Pancreas (tissue), 10 donors: ENCODE data around the gene SV2C. TPM values are rescaled to one million over a fixed set of nuclear protein-coding genes. Genes with fewer than 3 reads are reported as not detected.

Experiments
- ATAC-seq, 4 donors: fragments of 200-7000 bp; cut with Tn5 transposase; one replicate each; pipeline versions ENCODE4 v1.8.0 to v1.9.1; 2020; ENCODE audit warnings: mild to moderate bottlenecking in 4 of 4, moderate library complexity in 4 of 4
- DNase-seq, 6 donors: peaks; one replicate each; pipeline ENCODE4 v3.0.0-alpha.2; 2020
- FAIRE-seq: peaks from 2 replicates; lab custom pipeline; 2012; peaks lifted over from hg19 to GRCh38; lab: Jason Lieb, UNC
- H3K27ac ChIP-seq, 4 donors: fragments of 200-600 bp; sonication (generic); 1 replicate in 3 of 4; 2 replicates in 1 of 4; pipeline versions ENCODE4 v1.5.0 to v1.8.0; 2020
- H3K27me3 ChIP-seq, 4 donors: fragments of 200-600 bp; one replicate each; pipeline ENCODE4 v1.8.0; 2021
- H3K36me3 ChIP-seq, 3 donors: fragments of 200-600 bp; sonication (generic) in 1 of 3; one replicate each; pipeline versions ENCODE4 v1.5.0 to v1.8.0; 2020 to 2021
- H3K4me1 ChIP-seq, 3 donors: fragments of 200-600 bp; one replicate each; pipeline ENCODE4 v1.8.0; 2021
- H3K4me3 ChIP-seq, 4 donors: fragments of 200-600 bp; sonication (generic) in 2 of 4; one replicate each; pipeline versions ENCODE4 v1.5.0 to v1.8.0; 2020 to 2021
- H3K9me3 ChIP-seq, 4 donors: fragments of 200-600 bp; one replicate each; pipeline ENCODE4 v1.8.0; 2021
- WGBS, 2 donors: extraction: QIAGEN DNeasy Blood & Tissue Kit; methylation state at CpG; one replicate each; pipeline ENCODE4 v1.1.7; 2013; 5-methylcytosine and 5-hydroxymethylcytosine counted together
- intact Hi-C, 3 donors: fragments of 100-400 bp; cut with DNase I; formaldehyde crosslinking; loops; one replicate each; pipeline versions ENCODE4 v1.11.1 to v1.14.2; 2022
- polyA plus RNA-seq, 2 donors: library from polyadenylated mRNA; stranded (reverse); fragments of 200-250 nt; gene quantifications; one replicate each; pipeline ENCODE4 v1.2.3, GENCODE V29; 2013
- total RNA-seq, 6 donors: library from RNA; stranded (reverse); fragmentation: NEBNext Ultra II Directional in 4 of 6; extraction: Animal tissue kit (Norgen Biotek cat#: 25700) in 4 of 6; gene quantifications; one replicate each; pipeline versions ENCODE4 v1.2.1 to v1.2.4, GENCODE V29; 2021 to 2023
- TF ChIP-seq, protein P1 (sequence below), 4 donors: fragments of 200-600 bp; sonication (generic) in 3 of 4; IDR thresholded peaks; one replicate each; pipeline versions ENCODE4 v1.5.0 to v1.8.0; 2021; ENCODE audit warnings: antibody characterized with exemption in 4 of 4
- donor health status: healthy with polysubstance abuse.
- donor health status: DM: no; HTN: no; CAD: no; lungs with moderate emphysema.
- donor health status: DM: no; HTN: no; CAD: no.
- donor health status: control.
- donor health status: control.
- donor health status: Bipolar disorder and iron deficiency.
- donor health status: DM: yes; HTN: yes; CAD: no.
- donor health status: DM: no; HTN: no; CAD: no.
- donor health status: DM: no; HTN: no; CAD: no.
- donor health status: DM: yes; HTN: yes; CAD: no.

Gene SV2C
- total and polyA plus RNA-seq, 8 donors, result 0.05 to 0.18 (median 0.08) TPM; not detected in 1

DNA sequence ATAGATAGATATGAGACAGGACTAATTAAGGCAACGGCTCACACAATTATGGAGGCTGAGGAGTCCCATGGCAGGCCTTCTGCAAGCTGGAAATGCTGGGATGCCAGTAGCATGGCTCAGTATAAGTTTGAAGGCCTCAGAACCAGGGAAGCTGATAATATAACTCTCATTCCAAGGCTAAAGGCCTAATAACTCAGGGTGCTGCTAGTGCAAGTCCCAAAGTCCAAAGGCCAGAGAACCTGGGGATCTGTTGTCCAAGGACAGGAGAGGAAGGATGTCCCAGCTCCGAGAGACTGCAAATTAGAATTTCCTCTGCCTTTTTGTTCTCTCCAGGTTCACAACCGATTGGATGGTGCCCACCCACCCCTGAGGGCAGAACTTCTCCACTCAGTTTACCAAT, 114.5 kb downstream of the SV2C start:
- DNase-seq (no peak), ATAC-seq (no peak), FAIRE-seq (no peak)
- TF ChIP-seq, protein P1, sequence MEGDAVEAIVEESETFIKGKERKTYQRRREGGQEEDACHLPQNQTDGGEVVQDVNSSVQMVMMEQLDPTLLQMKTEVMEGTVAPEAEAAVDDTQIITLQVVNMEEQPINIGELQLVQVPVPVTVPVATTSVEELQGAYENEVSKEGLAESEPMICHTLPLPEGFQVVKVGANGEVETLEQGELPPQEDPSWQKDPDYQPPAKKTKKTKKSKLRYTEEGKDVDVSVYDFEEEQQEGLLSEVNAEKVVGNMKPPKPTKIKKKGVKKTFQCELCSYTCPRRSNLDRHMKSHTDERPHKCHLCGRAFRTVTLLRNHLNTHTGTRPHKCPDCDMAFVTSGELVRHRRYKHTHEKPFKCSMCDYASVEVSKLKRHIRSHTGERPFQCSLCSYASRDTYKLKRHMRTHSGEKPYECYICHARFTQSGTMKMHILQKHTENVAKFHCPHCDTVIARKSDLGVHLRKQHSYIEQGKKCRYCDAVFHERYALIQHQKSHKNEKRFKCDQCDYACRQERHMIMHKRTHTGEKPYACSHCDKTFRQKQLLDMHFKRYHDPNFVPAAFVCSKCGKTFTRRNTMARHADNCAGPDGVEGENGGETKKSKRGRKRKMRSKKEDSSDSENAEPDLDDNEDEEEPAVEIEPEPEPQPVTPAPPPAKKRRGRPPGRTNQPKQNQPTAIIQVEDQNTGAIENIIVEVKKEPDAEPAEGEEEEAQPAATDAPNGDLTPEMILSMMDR (IDR thresholded peaks at IDR 0.05), result no peak
- intact Hi-C loops, result no loop called here
- no peak overlapping the region for H3K27ac ChIP-seq
- no peak overlapping the region for H3K4me3 ChIP-seq
- no peaks in the 10 kb centered on the region for H3K27me3 ChIP-seq
- H3K36me3 ChIP-seq, result no peaks in the 10 kb centered on the region
- no peaks in the 10 kb centered on the region for H3K4me1 ChIP-seq
- 85% methylated on average over 3 of the region's 3 CpGs for WGBS, 2 donors
- H3K9me3 ChIP-seq, result no peaks in the 10 kb centered on the region

- Histone ChIP-seq H3K27ac (no peak overlapping the region), H3K4me1 (no peaks in the 10 kb centered on the region), H3K36me3 (no peaks in the 10 kb centered on the region), H3K4me3 (no peak overlapping the region), H3K9me3 (no peaks in the 10 kb centered on the region), H3K27me3 (no peaks in the 10 kb centered on the region)
- DNase-seq (no peak), ATAC-seq (no peak), FAIRE-seq (no peak)
- intact Hi-C loops, result no loop called here
- 73 to 74% methylated on average over 6 of the region's 6 CpGs for WGBS, 2 donors
- TF ChIP-seq, protein P1 (IDR thresholded peaks at IDR 0.05), result no peak
Observed at GRCh38 chr5:76199336-76200318, 116.4 kb downstream of the SV2C start.

- intact Hi-C loops, result no loop called here
- no peak for FAIRE-seq
- WGBS, 2 donors, result 69 to 71% methylated on average over 5 of the region's 5 CpGs
Observed at GRCh38 chr5:76202182-76202581, 119.0 kb downstream of the SV2C start.

DNA sequence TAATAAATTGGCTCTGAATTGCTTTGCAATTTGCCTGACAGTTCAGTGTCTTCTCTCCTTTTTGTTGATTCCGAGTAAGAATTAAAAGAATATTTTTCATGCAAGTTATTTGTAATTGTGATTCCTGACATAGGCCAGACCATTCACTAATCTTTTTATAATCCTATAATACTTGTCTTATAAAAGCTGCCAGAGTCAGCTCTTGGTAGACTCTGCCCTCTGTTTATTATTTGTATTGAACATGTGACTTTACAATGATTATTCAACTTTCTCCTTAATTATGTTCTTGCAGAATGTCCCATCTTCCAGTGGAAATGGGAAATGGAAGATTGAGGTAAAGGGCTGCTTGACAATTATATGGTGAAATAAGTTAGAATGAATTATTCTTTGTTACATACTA, 121.0 kb downstream of the SV2C start:
- no peaks in the 10 kb centered on the region for H3K9me3 ChIP-seq
- DNase-seq (no peak), ATAC-seq (no peak), FAIRE-seq (no peak)
- H3K27me3 ChIP-seq, result no peaks in the 10 kb centered on the region
- 75 to 84% methylated on average over 1 of the region's 1 CpG for WGBS, 2 donors
- TF ChIP-seq, protein P1 (IDR thresholded peaks at IDR 0.05), result no peak
- no peaks in the 10 kb centered on the region for H3K4me1 ChIP-seq
- no peak overlapping the region for H3K27ac ChIP-seq
- H3K4me3 ChIP-seq, result no peak overlapping the region
- no peaks in the 10 kb centered on the region for H3K36me3 ChIP-seq
- intact Hi-C loops, result no loop called here

More at GRCh38 chr5:76202182-76202581, 119.0 kb downstream of the SV2C start:
- no peaks in the 10 kb centered on the region for H3K4me1 ChIP-seq
- H3K36me3 ChIP-seq, result no peaks in the 10 kb centered on the region
- no peaks in the 10 kb centered on the region for H3K9me3 ChIP-seq
- DNase-seq, result no peak
- TF ChIP-seq, protein P1 (IDR thresholded peaks at IDR 0.05), result no peak
- no peak overlapping the region for H3K27ac ChIP-seq
- no peak overlapping the region for H3K4me3 ChIP-seq
- no peak for ATAC-seq
- H3K27me3 ChIP-seq, result no peaks in the 10 kb centered on the region

DNA sequence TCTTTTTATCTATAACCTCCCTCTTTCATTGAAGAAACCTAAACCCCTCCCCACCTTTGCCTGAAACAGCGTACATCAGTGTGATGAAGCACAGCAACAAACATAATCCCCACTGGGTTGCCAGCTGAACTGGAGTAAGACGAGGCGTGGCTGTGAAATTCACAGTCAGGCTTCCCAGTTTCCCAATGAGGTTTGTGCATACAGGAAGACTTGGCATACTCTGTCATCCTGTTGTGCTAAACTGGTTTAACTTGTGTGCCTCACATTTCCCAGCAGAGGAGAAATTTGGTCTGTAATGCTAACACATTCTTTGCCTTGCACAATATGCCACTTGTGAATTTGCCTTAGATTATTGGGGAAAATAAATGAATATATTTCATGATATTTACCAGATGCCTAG, 121.5 kb downstream of the SV2C start:
- no peaks in the 10 kb centered on the region for H3K9me3 ChIP-seq
- intact Hi-C loops, result no loop called here
- TF ChIP-seq, protein P1 (IDR thresholded peaks at IDR 0.05), result no peak
- no peaks in the 10 kb centered on the region for H3K4me1 ChIP-seq
- no peaks in the 10 kb centered on the region for H3K27me3 ChIP-seq
- H3K4me3 ChIP-seq, result no peak overlapping the region
- H3K36me3 ChIP-seq, result no peaks in the 10 kb centered on the region
- DNase-seq (peak in 1 of 6 donors; percentile 21), FAIRE-seq (no peak), ATAC-seq (peak; percentile 60 to 73 (median 70))
- H3K27ac ChIP-seq, result no peak overlapping the region
- 33 to 38% methylated on average over 3 of the region's 3 CpGs for WGBS, 2 donors
